ENCODE results near the gene TWSG1. TPM values are rescaled to one million over a fixed set of nuclear protein-coding genes. Genes with fewer than 3 reads are reported as not detected.

TWSG1 gene
- total RNA-seq, 1 donor from 2014 or later, result 12.9 TPM

GRCh38 chr18:9322744-9323143 is 11.8 kb upstream of the TWSG1 start:
- intact Hi-C loops (cut with micrococcal nuclease), result no loop called here
- Mint-ChIP-seq H3K4me1 (ENCODE audit: low read depth) (no peaks in the 10 kb centered on the region), H3K4me3 (ENCODE audit: low read depth) (no peak overlapping the region), H3K27ac (no peak overlapping the region), H3K9me3 (no peaks in the 10 kb centered on the region), H3K36me3 (ENCODE audit: low read depth) (no peaks in the 10 kb centered on the region), H3K27me3 (ENCODE audit: low read depth) (peaks cover 30% of the 10 kb centered on the region)
- DNase-seq (ENCODE audit: low spot score), result no peak

- intact Hi-C loops (cut with micrococcal nuclease), result no loop called here
- no peak for DNase-seq (ENCODE audit: low spot score)
- Mint-ChIP-seq H3K36me3 (ENCODE audit: low read depth) (no peaks in the 10 kb centered on the region), H3K4me3 (ENCODE audit: low read depth) (no peak overlapping the region), H3K27me3 (ENCODE audit: low read depth) (peaks cover 35% of the 10 kb centered on the region), H3K4me1 (ENCODE audit: low read depth) (no peaks in the 10 kb centered on the region), H3K9me3 (peaks cover 4% of the 10 kb centered on the region), H3K27ac (no peak overlapping the region)
These were observed 10.7 kb upstream of the TWSG1 start for GRCh38 chr18:9323750-9324445.

GRCh38 chr18:9325716-9326115 is 8.9 kb upstream of the TWSG1 start:
- no peaks in the 10 kb centered on the region for H3K36me3 Mint-ChIP-seq (ENCODE audit: low read depth)
- H3K9me3 Mint-ChIP-seq, result peaks cover 6% of the 10 kb centered on the region
- peaks cover 44% of the 10 kb centered on the region for H3K27me3 Mint-ChIP-seq (ENCODE audit: low read depth)
- no peaks in the 10 kb centered on the region for H3K4me1 Mint-ChIP-seq (ENCODE audit: low read depth)
- no peak for DNase-seq (ENCODE audit: low spot score)
- H3K4me3 Mint-ChIP-seq (ENCODE audit: low read depth), result no peak overlapping the region
- no peak overlapping the region for H3K27ac Mint-ChIP-seq
- intact Hi-C loops (cut with micrococcal nuclease), result no loop called here

GRCh38 chr18:9328776-9329175 is 5.8 kb upstream of the TWSG1 start:
- Mint-ChIP-seq H3K9me3 (peaks cover 6% of the 10 kb centered on the region), H3K4me1 (ENCODE audit: low read depth) (peaks cover under 1% of the 10 kb centered on the region), H3K27me3 (ENCODE audit: low read depth) (peaks cover 47% of the 10 kb centered on the region), H3K27ac (no peak overlapping the region), H3K4me3 (ENCODE audit: low read depth) (no peak overlapping the region), H3K36me3 (ENCODE audit: low read depth) (no peaks in the 10 kb centered on the region)
- no peak for DNase-seq (ENCODE audit: low spot score)
- intact Hi-C loops (cut with micrococcal nuclease), result no loop called here

- peaks cover 6% of the 10 kb centered on the region for H3K9me3 Mint-ChIP-seq
- no peak overlapping the region for H3K27ac Mint-ChIP-seq
- intact Hi-C loops (cut with micrococcal nuclease), result no loop called here
- DNase-seq (ENCODE audit: low spot score), result no peak
- no peaks in the 10 kb centered on the region for H3K36me3 Mint-ChIP-seq (ENCODE audit: low read depth)
- no peak overlapping the region for H3K4me3 Mint-ChIP-seq (ENCODE audit: low read depth)
- peaks cover 50% of the 10 kb centered on the region for H3K27me3 Mint-ChIP-seq (ENCODE audit: low read depth)
- H3K4me1 Mint-ChIP-seq (ENCODE audit: low read depth), result peaks cover 1% of the 10 kb centered on the region
These were observed 5.1 kb upstream of the TWSG1 start for GRCh38 chr18:9329471-9329870.

- intact Hi-C loops (cut with micrococcal nuclease), result loop anchor here (5.0 to 10.0 kb wide), 4 partner anchors 258 to 628 kb away; partner anchors contain the start of genes PPP4R1 and VAPA
- Mint-ChIP-seq H3K27me3 (ENCODE audit: low read depth) (peaks cover 50% of the 10 kb centered on the region), H3K9me3 (peaks cover 6% of the 10 kb centered on the region), H3K36me3 (ENCODE audit: low read depth) (no peaks in the 10 kb centered on the region), H3K4me3 (ENCODE audit: low read depth) (no peak overlapping the region), H3K4me1 (ENCODE audit: low read depth) (peaks cover 3% of the 10 kb centered on the region), H3K27ac (no peak overlapping the region)
- DNase-seq (ENCODE audit: low spot score), result no peak
These were observed 4.2 kb upstream of the TWSG1 start for GRCh38 chr18:9330419-9330818.

- Mint-ChIP-seq H3K27me3 (ENCODE audit: low read depth) (peaks cover 31% of the 10 kb centered on the region), H3K9me3 (peaks cover 3% of the 10 kb centered on the region), H3K27ac (peak overlapping the region; percentile 65), H3K4me1 (ENCODE audit: low read depth) (peaks cover 19% of the 10 kb centered on the region), H3K4me3 (ENCODE audit: low read depth) (peak overlapping the region; percentile 82), H3K36me3 (ENCODE audit: low read depth) (peaks cover 9% of the 10 kb centered on the region)
- DNase-seq (ENCODE audit: low spot score), result no peak
- intact Hi-C loops (cut with micrococcal nuclease), result loop anchor here (1.0 to 10.0 kb wide), 6 partner anchors 142 to 631 kb away; partner anchors contain the start of genes ANKRD12, PPP4R1, RALBP1 and VAPA
These were observed 888 bp upstream of the TWSG1 start for GRCh38 chr18:9333441-9334328.

- peaks cover 19% of the 10 kb centered on the region for H3K4me1 Mint-ChIP-seq (ENCODE audit: low read depth)
- H3K9me3 Mint-ChIP-seq, result no peaks in the 10 kb centered on the region
- H3K36me3 Mint-ChIP-seq (ENCODE audit: low read depth), result peaks cover 9% of the 10 kb centered on the region
- no peak overlapping the region for H3K27ac Mint-ChIP-seq
- peak overlapping the region; percentile 84 for H3K4me3 Mint-ChIP-seq (ENCODE audit: low read depth)
- intact Hi-C loops (cut with micrococcal nuclease), result loop anchor here (1.0 to 10.0 kb wide), 6 partner anchors 140 to 633 kb away; partner anchors contain the start of genes ANKRD12, PPP4R1, RALBP1 and VAPA
- DNase-seq (ENCODE audit: low spot score), result no peak
- H3K27me3 Mint-ChIP-seq (ENCODE audit: low read depth), result peaks cover 23% of the 10 kb centered on the region
These were observed 562 bp downstream of the TWSG1 start for GRCh38 chr18:9334973-9335696.

GRCh38 chr18:9335697-9336045 is 1.1 kb downstream of the TWSG1 start:
- Mint-ChIP-seq H3K4me3 (ENCODE audit: low read depth) (peak overlapping the region; percentile 84), H3K4me1 (ENCODE audit: low read depth) (peaks cover 19% of the 10 kb centered on the region), H3K9me3 (no peaks in the 10 kb centered on the region), H3K27me3 (ENCODE audit: low read depth) (peaks cover 19% of the 10 kb centered on the region), H3K27ac (no peak overlapping the region), H3K36me3 (ENCODE audit: low read depth) (peaks cover 12% of the 10 kb centered on the region)
- intact Hi-C loops (cut with micrococcal nuclease), result loop anchor here (2.0 to 10.0 kb wide), 2 partner anchors 199 to 579 kb away; partner anchors contain the start of genes ANKRD12 and VAPA
- DNase-seq (ENCODE audit: low spot score), result no peak

- Mint-ChIP-seq H3K27me3 (ENCODE audit: low read depth) (peaks cover 12% of the 10 kb centered on the region), H3K27ac (no peak overlapping the region), H3K36me3 (ENCODE audit: low read depth) (peaks cover 15% of the 10 kb centered on the region), H3K4me1 (ENCODE audit: low read depth) (peaks cover 19% of the 10 kb centered on the region), H3K4me3 (ENCODE audit: low read depth) (no peak overlapping the region), H3K9me3 (no peaks in the 10 kb centered on the region)
- DNase-seq (ENCODE audit: low spot score), result no peak
- intact Hi-C loops (cut with micrococcal nuclease), result loop anchor here (10.0 kb wide), 1 partner anchor 578 kb away; the partner anchor contains the start of gene VAPA
These were observed 2.3 kb downstream of the TWSG1 start for GRCh38 chr18:9336827-9337226.

- Mint-ChIP-seq H3K27ac (no peak overlapping the region), H3K4me3 (ENCODE audit: low read depth) (no peak overlapping the region), H3K27me3 (ENCODE audit: low read depth) (peaks cover 4% of the 10 kb centered on the region), H3K9me3 (no peaks in the 10 kb centered on the region), H3K36me3 (ENCODE audit: low read depth) (peaks cover 19% of the 10 kb centered on the region), H3K4me1 (ENCODE audit: low read depth) (peaks cover 19% of the 10 kb centered on the region)
- intact Hi-C loops (cut with micrococcal nuclease), result loop anchor here (10.0 kb wide), 1 partner anchor 577 kb away; the partner anchor contains the start of gene VAPA
- DNase-seq (ENCODE audit: low spot score), result no peak
These were observed 3.3 kb downstream of the TWSG1 start for GRCh38 chr18:9337873-9338272.

- intact Hi-C loops (cut with micrococcal nuclease), result no loop called here
- Mint-ChIP-seq H3K27ac (no peak overlapping the region), H3K4me3 (ENCODE audit: low read depth) (no peak overlapping the region), H3K36me3 (ENCODE audit: low read depth) (peaks cover 33% of the 10 kb centered on the region), H3K27me3 (ENCODE audit: low read depth) (no peaks in the 10 kb centered on the region), H3K9me3 (peaks cover 4% of the 10 kb centered on the region), H3K4me1 (ENCODE audit: low read depth) (peaks cover 16% of the 10 kb centered on the region)
- DNase-seq (ENCODE audit: low spot score), result no peak
These were observed 5.9 kb downstream of the TWSG1 start for GRCh38 chr18:9340472-9340871.
